Testis (tissue), 2 donors: Measurements from ENCODE around the gene PRRT3.

Experiments used
- POLR2A ChIP-seq: fragments of 450-650 bp; IDR thresholded peaks from one replicate; pipeline ENCODE4 v1.6.1; 2017; ENCODE audit warnings: antibody characterized with exemption, mild to moderate bottlenecking, moderate library complexity
- TF ChIP-seq, protein P1 (sequence below), 3 experiments: fragments of 450-650 bp in 2 of 3; fragments of 200-600 bp in 1 of 3; sonication (generic) in 1 of 3; IDR thresholded peaks; one replicate each; pipeline ENCODE4 v1.5.1; 2016 to 2019; ENCODE audit warnings: antibody characterized with exemption in 3 of 3, mild to moderate bottlenecking in 2 of 3, moderate library complexity in 1 of 3

- TF ChIP-seq, protein P1, sequence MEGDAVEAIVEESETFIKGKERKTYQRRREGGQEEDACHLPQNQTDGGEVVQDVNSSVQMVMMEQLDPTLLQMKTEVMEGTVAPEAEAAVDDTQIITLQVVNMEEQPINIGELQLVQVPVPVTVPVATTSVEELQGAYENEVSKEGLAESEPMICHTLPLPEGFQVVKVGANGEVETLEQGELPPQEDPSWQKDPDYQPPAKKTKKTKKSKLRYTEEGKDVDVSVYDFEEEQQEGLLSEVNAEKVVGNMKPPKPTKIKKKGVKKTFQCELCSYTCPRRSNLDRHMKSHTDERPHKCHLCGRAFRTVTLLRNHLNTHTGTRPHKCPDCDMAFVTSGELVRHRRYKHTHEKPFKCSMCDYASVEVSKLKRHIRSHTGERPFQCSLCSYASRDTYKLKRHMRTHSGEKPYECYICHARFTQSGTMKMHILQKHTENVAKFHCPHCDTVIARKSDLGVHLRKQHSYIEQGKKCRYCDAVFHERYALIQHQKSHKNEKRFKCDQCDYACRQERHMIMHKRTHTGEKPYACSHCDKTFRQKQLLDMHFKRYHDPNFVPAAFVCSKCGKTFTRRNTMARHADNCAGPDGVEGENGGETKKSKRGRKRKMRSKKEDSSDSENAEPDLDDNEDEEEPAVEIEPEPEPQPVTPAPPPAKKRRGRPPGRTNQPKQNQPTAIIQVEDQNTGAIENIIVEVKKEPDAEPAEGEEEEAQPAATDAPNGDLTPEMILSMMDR (IDR thresholded peaks at IDR 0.05): no peak
- TF ChIP-seq POLR2A: no peak
These were observed 11.5 kb downstream of the PRRT3 start for GRCh38 chr3:9940746-9941145.
